K562 (cell line): ENCODE results near the gene COL23A1.

Source experiments
- BRCA1 ChIP-seq, 2 experiments: fragments of 450-650 bp in 1 of 2; sonication (generic) in 1 of 2; formaldehyde crosslinking in 1 of 2; IDR thresholded peaks; 2 replicates each; pipeline versions ENCODE4 v1.5.0 to v1.6.1; 2017 to 2020; ENCODE audit warnings: mild to moderate bottlenecking in 1 of 2, missing genetic modification reagents in 1 of 2
- E2F4 ChIP-seq: sonication (generic); formaldehyde crosslinking; IDR thresholded peaks from 2 replicates; pipeline ENCODE4 v1.8.0; 2022; ENCODE audit warnings: mild to moderate bottlenecking, low read depth, missing genetic modification reagents
- EP300 ChIP-seq: IDR thresholded peaks from 2 replicates; pipeline ENCODE4 v1.6.1; 2012; ENCODE audit warnings: low read length, improper control_type of control experiment
- MAFF ChIP-seq: IDR thresholded peaks from 2 replicates; pipeline ENCODE4 v1.6.1; 2012; ENCODE audit warnings: low read length, improper control_type of control experiment

- TF ChIP-seq EP300 (no peak), BRCA1 (IDR thresholded peaks at IDR 0.05) (no peak), BRCA1 (CRISPR knock-in tag; IDR thresholded peaks at IDR 0.05) (no peak), MAFF (no peak), E2F4 (CRISPR knock-in tag) (no peak)
Measured at GRCh38 chr5:178207183-178207916, 382.8 kb downstream of the COL23A1 start.
